GM19468 (cell line): ENCODE measurements around the gene IRX4.
"Not testable (repeated sequence)": the region's sequence is repeated elsewhere in the genome, so short reads cannot be mapped to it uniquely, and the experiment has no call there.

ENCODE experiments used
- ATAC-seq: cut with Tn5 transposase; IDR thresholded peaks from one replicate; pipeline ENCODE4 v1.9.1; 2021; ENCODE audit warnings: mild to moderate bottlenecking, moderate library complexity, moderate number of reproducible peaks; ENCODE audit not compliant: unreplicated experiment; ENCODE audit errors: extremely low read depth

IRX4 gene

DNA sequence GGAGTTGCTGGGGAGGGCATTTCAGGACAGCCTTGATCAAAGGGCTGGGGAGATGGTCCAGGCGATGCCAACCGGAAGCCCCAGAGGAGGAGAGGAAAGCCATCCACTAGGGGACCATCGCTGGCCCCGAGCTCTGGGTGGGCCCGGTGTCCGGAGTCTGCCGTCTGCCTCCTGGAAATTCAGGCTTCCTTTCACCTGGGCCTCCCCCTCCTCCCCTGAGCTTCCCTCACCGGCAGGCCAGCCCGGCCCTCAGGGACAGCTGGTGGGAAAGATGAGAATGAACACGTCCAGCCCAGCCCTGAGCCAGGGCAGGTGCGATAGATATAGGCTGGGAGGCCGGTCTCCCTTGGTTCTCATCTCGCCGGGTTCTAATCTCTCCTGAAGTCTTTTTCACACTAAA is 17.2 kb downstream of the IRX4 start:
- no peak for ATAC-seq

GRCh38 chr5:1864896-1865440 is 17.8 kb downstream of the IRX4 start:
- ATAC-seq, result no peak

DNA sequence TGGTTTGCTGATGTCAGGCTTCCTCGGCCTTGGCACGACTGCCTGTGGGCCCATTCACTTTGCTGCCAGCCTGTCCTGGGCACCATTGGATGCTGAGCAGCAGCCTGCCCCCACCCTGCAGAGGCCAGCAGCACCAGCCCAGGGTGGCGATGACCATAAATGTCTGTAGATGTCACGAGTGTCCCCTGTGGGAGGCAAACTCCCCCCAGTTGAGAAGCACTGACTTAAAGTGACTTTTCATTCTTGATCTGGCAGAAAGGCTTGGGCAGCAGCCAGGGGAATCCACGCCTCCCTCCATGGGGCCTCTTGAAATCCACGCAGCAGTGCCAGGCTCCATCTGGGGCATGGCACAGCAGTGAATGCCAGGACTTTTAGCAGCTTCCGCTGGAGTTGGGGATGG is 21.8 kb downstream of the IRX4 start:
- ATAC-seq, result no peak

GRCh38 chr5:1860021-1860610 is 22.6 kb downstream of the IRX4 start:
- ATAC-seq, result no peak

- no peak for ATAC-seq
These were observed 23.6 kb downstream of the IRX4 start for GRCh38 chr5:1859099-1859498.

GRCh38 chr5:1858436-1858835 is 24.3 kb downstream of the IRX4 start:
- no peak for ATAC-seq

DNA sequence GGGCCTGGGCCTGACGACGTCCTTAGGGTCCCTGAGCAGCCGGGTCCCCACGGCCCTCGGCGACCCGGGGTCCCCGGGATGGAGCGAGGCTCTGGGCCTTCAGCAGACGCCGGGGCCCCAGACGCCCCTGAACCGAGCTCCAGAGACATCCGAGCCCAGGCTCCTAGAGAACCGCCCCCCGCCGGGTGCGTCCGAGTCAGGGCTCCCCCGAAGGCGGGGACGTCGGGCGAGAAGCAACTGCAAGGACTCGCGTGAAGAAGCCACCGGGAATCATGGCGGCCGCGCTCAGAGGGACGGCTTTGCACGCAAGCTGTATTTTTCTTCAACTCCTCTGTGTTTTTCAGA is 25.5 kb downstream of the IRX4 start:
- no peak for ATAC-seq

GRCh38 chr5:1856596-1857255 is 26.0 kb downstream of the IRX4 start:
- no peak for ATAC-seq

DNA sequence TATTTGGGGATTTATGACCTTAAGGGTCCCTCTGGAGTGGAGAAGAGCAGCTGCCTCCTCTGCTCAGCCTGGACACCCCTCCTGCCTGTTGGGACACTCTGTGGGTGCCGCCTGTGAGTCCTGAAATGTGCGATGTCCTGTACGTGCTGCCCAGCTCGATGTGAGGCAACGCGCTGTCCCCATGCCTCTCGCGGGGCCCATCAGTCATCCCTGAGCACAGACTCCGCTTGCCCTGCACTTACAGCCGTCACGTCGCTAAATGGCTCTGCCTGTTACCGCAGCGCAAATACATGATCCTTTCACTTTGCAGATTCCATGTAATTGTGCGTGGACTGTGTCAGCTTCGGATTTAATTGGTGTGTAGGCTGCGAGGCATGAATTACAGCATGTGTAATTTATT is 27.1 kb downstream of the IRX4 start:
- no peak for ATAC-seq

- ATAC-seq, result no peak
These were observed 27.6 kb downstream of the IRX4 start for GRCh38 chr5:1855075-1855474.

DNA sequence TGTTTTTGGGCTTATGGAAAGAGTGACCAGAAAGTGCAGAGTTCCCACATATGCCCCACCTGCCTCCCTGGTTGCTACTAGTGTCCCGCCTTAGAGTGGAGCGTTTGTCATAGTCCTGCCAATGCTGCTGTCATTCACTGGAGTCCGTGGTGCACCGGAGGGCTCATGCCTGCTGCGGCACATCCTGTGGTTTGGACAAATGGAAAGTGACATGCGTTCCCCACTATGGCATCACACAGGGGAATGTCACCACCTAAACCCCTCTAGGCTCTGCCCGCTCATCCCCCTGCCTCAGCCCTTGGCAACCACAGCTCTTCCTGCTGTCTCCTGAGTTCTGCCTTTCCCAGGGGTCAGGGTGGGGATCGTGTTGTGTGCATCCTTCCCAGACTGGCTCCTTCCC is 29.2 kb downstream of the IRX4 start:
- ATAC-seq, result no peak

DNA sequence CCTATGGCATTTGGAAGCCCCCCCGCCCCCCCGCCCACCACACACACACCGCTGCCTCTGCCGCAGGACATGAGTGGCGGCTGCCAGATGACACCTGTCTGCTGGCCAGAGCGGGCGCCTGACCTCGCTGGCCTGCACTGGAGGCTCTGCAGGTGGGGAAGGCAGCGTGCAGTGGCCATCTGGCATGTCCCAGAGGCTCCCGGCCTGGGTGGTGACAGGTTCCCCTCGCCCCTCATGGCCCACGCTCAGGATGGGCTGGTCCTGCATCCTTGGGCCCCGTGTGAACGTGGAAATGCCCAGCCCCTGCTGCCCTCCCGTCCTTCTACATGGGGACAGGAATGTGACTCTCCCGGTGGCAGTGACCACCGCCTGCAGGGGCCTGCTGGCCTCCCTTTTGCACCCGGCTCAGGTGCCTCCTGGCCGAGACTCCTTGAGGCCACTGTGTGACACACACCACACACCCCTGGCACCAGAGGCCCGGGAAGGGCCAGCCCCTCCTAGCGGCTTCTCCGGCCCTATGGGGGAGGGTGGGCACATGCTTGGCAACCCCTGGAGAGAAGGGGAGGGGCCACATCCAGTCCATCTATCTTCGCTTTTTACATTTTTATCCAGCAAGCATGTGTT is 30.3 kb downstream of the IRX4 start:
- no peak for ATAC-seq

DNA sequence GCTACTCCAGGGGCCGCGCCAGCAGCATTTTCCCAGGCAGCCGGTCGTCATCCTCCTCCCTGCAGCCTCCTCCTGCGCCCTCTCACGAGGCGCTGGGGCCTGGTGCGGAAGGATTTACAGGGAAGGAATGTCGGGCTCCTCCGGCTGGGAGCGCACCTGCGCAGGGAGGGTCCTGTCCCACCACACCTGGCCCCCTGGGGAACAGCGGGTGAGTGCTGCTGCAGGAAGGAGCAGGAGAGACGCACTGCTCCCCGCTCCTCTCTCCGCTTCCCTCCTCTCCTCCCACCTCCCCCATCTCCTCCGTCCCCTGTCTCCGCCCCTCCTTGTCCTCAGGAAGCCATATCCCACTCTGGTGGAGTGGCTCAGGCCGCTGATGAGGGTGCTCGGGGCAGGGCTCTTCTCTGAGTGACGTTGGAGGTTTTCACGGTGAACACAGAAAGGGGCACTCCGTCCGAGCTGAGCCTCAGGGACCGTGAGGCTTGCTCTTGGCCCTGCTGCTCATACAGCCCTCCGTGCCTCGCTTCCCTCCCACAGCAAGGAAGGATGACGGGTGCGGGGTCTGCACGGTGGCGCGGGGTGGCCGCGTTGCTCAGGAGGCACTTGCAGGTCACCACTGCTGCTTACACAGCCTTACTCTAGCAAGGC is 31.3 kb downstream of the IRX4 start:
- ATAC-seq, result no peak

DNA sequence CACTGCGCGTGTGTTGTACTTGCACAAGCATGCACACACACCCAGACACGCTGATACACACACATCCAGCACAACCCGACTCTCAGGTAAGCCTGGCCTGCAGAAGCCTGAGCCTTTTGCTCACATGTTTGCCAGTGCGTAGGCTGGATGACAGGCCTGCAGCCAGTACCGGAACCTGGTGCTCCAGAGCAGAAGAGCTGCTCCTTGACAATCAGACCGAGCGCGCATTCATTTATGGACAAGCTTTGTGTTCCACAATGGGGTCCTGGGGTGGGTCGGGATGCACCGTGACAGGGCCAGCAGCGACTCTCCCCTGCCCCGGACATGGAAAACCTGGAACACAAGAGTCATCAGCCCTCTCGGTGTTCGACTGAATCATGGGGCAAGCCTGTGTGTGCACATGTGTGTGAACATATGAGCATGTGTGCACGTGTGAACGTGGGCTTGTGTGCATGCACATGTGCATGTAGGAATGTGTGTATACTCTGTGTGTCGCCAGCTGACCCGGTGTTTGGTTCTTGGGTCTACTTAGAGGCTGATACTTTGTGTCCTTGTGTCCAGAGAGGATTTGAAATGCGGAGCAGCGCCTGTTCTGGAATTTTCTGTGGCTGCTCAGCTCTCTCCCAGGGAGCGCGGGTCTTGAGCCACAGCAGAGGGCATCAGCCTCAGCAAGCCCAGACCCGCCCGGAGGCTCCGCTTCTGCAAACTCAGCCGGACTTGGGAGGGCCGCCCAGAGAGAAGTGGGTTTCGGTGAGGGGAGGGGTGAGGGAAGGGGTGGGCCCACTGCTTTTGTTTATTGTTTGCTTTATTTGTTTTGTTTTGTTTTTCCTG is 32.2 kb downstream of the IRX4 start:
- ATAC-seq, result no peak

- no peak for ATAC-seq
These were observed 35.1 kb downstream of the IRX4 start for GRCh38 chr5:1847611-1848010.

- ATAC-seq, result no peak
These were observed 35.7 kb downstream of the IRX4 start for GRCh38 chr5:1847056-1847455.

DNA sequence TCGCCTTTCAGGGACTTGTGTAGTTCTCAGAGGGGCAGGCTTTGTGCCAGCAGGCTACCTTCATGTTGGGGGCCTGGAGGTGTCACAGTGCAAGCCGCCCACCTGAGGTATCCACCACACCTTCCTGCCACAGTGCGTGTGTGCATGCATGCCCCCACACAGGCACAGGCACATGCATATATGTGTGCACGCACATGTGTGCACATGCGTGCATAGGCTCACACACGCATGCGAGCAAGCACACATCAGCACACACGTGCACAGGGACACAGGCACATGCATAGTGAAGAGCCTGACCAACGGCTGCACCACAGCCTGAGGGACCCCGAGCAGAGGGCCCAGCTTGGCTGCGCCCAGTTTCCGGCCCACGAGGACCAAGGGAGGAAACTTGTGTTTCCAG is 36.1 kb downstream of the IRX4 start:
- no peak for ATAC-seq

DNA sequence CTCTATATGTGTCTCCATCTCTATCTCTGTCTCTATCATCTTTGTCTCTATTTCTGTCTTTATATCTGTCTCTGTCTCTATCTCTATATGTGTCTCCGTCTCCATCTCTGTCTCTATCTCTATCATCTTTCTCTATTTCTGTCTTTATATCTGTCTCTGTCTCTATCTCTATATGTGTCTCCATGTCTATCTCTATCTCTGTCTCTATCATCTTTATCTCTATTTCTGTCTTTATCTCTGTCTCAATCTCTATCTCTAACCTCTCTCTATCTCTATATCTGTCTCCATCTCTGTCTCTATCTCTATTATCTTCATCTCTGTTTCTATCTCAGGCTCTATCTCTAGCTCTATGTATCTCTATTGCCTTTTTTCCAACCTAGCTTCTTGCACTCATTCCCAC is 37.0 kb downstream of the IRX4 start:
- ATAC-seq, result no peak

GRCh38 chr5:1844708-1845436 is 37.9 kb downstream of the IRX4 start:
- ATAC-seq, result no peak

DNA sequence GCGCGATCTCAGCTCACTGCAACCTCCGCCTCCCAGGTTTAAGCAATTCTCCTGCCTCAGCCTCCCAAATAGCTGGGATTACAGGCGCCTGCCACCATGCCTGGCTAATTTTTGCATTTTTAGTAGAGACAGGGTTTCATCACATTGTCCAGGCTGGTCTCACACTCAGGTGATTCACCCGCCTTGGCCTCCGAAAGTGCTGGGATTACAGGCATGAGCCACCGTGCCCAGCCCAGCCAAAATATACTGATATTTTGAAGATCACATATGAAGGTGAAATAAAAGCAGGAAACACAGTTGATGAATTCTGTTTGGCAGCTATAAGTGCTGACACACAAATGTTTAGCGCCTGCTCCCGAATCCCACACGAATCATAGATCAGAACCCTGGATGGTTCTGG is 39.0 kb downstream of the IRX4 start:
- ATAC-seq, result not testable (repeated sequence)
